DMS 273 (cell line): ENCODE measurements around the gene TM7SF3.
"Not testable (repeated sequence)": the region's sequence is repeated elsewhere in the genome, so short reads cannot be mapped to it uniquely, and the experiment has no call there.

Source experiments
- DNase-seq: peaks from one replicate; lab custom pipeline; 2025; ENCODE audit not compliant: unreplicated experiment; lab: John Stamatoyannopoulos, UW

The TM7SF3 gene

GRCh38 chr12:26987634-26988424 is 26.4 kb downstream of the TM7SF3 start:
- no peak for DNase-seq

GRCh38 chr12:26982866-26983265 is 31.3 kb downstream of the TM7SF3 start:
- no peak for DNase-seq

- DNase-seq, result no peak
Measured at GRCh38 chr12:26979733-26980132, 34.5 kb downstream of the TM7SF3 start.

- DNase-seq, result no peak
Measured at GRCh38 chr12:26978801-26979200, 35.4 kb downstream of the TM7SF3 start.

GRCh38 chr12:26976687-26977086 is 37.5 kb downstream of the TM7SF3 start:
- DNase-seq, result no peak

GRCh38 chr12:26971963-26972362 is 42.2 kb downstream of the TM7SF3 start:
- DNase-seq, result no peak

GRCh38 chr12:26970136-26970535 is 44.0 kb downstream of the TM7SF3 start:
- no peak for DNase-seq

DNA sequence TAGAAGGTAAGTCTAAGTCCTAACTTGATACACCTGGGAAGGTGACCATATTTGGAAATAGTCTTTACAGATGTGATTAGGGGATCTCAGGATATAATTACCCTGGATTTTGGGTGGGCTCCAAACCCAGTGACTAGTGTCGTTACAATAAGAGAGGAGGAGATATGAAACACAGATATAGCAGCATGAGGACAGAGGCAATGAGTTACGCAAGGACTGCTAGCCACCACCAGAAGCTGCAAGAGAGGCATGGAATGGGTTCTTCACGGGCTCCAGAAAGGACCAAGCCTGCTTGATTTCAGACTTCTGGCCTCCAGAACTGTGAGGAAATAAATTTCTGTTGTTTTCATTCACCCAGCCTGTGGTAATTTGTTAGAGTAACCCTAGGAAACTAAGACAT is 47.3 kb downstream of the TM7SF3 start:
- no peak for DNase-seq

GRCh38 chr12:26963413-26963812 is 50.8 kb downstream of the TM7SF3 start:
- no peak for DNase-seq

GRCh38 chr12:26961803-26962202 is 52.4 kb downstream of the TM7SF3 start:
- DNase-seq, result no peak

GRCh38 chr12:26961391-26961790 is 52.8 kb downstream of the TM7SF3 start:
- DNase-seq, result not testable (repeated sequence)

DNA sequence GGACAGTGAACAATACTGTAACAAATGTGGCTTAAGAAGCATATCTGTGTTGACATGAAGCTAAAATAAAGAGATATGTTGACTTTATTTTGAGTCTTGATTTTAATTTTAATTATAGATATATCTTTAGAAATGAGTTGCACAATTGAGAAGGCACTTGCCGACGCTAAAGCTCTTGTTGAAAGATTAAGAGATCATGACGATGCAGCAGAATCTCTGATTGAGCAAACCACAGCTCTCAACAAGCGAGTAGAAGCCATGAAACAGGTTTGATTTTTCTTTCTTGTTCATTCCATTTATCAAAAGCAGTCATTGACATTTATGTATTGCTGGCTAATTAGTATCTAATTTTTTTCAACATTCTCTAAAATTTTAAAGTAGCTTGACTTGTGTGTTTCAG is 60.2 kb downstream of the TM7SF3 start:
- no peak for DNase-seq

DNA sequence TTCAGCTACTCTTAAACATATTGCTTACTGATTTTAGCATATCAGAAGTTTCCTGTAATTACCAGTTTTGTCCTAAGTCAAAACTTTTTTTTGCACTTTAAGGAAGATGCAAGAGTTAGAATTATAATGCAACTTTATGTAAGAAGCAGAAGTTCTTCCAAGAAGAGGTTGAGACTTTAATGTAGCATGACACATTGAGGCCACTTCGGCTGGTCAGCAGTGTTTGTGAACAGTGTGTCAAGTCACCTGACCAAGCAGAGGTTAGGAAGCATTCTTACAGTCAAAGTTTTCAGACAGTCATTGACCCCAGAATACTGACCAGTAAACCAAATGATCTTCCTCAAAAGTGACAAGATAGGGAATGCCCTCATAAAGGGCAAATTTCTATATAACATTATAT is 60.7 kb downstream of the TM7SF3 start:
- DNase-seq, result no peak

DNA sequence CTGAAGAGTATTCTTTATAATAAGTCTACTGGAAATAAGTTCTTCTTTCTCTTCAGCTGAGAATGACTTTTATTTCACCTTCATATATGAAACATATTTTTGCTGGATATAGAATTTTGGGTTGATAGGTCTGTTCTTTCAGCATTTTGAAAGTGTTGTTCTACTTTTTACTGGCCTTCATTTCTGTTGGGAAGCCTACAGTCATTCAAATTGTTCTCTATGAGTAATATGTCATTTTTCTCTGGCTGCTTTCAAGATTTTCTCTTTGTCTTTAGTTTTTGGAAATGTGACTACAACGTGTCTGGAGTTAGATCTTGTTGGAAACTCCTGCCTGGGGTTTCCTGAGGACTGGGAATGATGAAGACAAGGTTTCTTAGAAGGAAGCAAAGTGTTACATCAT is 65.9 kb downstream of the TM7SF3 start:
- DNase-seq, result no peak

- no peak for DNase-seq
Measured at GRCh38 chr12:26941215-26941594, 73.0 kb downstream of the TM7SF3 start.

- no peak for DNase-seq
Measured at GRCh38 chr12:26940516-26941214, 73.5 kb downstream of the TM7SF3 start.

DNA sequence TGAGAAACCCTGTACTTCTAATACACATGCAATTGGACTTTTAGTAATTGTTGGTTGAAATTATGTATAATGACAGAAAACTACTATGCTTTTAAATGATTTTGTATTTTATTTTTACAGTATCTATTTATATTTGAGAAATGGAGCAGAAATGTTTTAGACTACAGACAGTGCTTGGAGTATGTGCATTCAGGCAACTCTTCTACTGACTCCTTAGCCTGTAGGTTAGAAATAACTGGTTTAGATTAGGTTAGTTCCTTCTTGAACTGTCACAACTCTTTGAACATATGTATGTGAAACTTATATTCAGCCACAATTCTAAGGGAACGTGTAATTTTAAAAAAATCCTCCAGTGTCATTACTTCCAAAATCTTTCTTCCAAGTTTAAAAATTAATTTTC is 74.2 kb downstream of the TM7SF3 start:
- DNase-seq, result no peak

DNA sequence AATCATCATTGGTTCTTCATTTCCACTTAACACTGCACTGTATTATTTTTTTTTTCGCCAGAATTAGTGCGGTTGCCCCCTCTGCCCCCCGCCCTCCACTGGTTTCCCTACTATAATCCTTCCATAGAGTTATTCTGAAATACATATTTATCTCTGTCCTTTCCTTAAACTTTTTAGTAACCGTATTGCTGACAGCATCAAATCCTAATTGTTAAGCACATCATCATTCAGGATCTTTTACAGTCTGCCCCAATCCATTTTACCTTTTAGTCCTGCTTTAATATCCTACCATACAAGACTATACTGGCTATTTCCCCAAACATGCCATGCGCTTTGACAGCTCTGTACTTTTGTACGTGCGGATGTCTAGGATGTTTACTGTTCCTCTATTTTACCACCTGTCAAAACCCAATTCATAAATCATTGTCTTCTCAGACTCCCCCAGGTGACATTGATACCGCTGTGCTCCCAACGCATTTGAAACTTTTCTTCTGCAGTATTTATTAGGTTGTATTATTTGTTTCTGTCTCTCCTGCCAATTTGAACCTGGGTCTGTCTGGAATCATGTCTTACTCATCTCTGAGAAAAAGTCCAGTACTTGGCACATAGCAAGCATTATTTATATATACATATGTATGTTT is 74.9 kb downstream of the TM7SF3 start:
- DNase-seq, result peak; percentile 19

- peak; percentile 74 for DNase-seq
Measured at GRCh38 chr12:26938701-26939062, 75.5 kb downstream of the TM7SF3 start.

GRCh38 chr12:26937863-26938700 is 76.1 kb downstream of the TM7SF3 start, which contains the start of the genes FGFR1OP2 and INTS13:
TSS of gene FGFR1OP2 (plus strand) at chr12:26938470. CDS start at chr12:26954159, 15,689 bp downstream.
TSS of gene INTS13 (minus strand) at chr12:26937981. CDS start at chr12:26936803, 1,178 bp downstream.
- peak; percentile 99 for DNase-seq

DNA sequence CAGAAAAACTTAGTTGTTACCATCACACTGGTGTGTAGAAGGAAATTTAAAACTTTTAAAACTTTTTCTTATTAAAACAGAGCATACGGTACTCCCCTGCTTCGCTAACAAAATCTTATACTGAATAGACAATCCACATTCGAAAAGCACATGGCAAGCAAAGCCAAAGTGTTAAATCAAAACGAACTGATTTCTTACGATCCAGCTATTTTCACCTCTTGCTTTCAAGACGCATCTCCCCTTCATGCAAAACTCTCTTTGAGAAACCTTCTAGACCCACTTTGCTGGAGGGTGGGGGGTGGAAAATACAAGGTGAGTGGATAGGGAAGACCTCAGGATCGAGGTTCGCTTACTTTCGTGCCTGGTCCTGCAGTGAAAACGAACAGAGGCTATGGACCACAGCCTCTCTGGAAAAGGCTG is 76.7 kb downstream of the TM7SF3 start:
- DNase-seq, result no peak
